Hepatocyte (in vitro differentiated cells): Measurements from ENCODE around the gene SLC31A1.

Experiments used
- EZH2 ChIP-seq: fragments of 200-600 bp; sonication (generic); IDR thresholded peaks from 2 replicates; pipeline ENCODE4 v1.6.1; 2016; ENCODE audit warnings: antibody characterized with exemption, mild to moderate bottlenecking, borderline replicate concordance
- TF ChIP-seq, protein P1 (sequence below): fragments of 200-600 bp; sonication (generic); IDR thresholded peaks from 2 replicates; pipeline ENCODE4 v1.5.1; 2016; ENCODE audit warnings: antibody characterized with exemption, mild to moderate bottlenecking; ENCODE audit not compliant: poor library complexity

DNA sequence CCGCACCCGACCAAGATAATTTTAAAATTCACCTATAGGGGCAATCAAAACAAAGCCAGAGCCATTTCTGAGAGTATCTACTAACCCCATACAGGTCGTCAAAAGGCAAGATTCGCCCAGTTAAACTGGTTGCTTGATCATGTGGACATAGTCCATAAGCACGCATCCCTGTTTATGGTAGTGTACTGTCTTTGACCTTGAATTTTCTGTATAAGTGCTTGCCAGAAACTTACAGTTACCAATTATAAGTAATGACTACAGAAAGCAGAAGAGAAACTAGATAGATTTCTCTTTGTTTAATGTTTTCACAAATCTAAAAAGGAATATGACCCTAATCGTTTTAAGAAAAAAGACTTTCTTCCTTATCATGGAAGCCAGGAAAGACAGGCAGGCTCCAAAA, 25.6 kb downstream of the SLC31A1 start:
- TF ChIP-seq, protein P1, sequence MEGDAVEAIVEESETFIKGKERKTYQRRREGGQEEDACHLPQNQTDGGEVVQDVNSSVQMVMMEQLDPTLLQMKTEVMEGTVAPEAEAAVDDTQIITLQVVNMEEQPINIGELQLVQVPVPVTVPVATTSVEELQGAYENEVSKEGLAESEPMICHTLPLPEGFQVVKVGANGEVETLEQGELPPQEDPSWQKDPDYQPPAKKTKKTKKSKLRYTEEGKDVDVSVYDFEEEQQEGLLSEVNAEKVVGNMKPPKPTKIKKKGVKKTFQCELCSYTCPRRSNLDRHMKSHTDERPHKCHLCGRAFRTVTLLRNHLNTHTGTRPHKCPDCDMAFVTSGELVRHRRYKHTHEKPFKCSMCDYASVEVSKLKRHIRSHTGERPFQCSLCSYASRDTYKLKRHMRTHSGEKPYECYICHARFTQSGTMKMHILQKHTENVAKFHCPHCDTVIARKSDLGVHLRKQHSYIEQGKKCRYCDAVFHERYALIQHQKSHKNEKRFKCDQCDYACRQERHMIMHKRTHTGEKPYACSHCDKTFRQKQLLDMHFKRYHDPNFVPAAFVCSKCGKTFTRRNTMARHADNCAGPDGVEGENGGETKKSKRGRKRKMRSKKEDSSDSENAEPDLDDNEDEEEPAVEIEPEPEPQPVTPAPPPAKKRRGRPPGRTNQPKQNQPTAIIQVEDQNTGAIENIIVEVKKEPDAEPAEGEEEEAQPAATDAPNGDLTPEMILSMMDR, result no peak
- TF ChIP-seq EZH2, result no peak
